ENCODE data around the gene AOPEP.

- TF ChIP-seq CTCF (IDR thresholded peaks at IDR 0.05) (no peak), SP1 (CRISPR knock-in tag; conservative IDR thresholded peaks at IDR 0.05) (no peak), NFE2L1 (CRISPR knock-in tag; IDR thresholded peaks at IDR 0.05) (no peak), ZNF232 (CRISPR knock-in tag; IDR thresholded peaks at IDR 0.05) (no peak), RELA (CRISPR knock-in tag; IDR thresholded peaks at IDR 0.05; ENCODE audit: borderline replicate concordance) (no peak), ATF2 (CRISPR knock-in tag; IDR thresholded peaks at IDR 0.05; ENCODE audit: borderline replicate concordance, low read depth) (no peak)
Measured at GRCh38 chr9:95109456-95109855, 383.0 kb downstream of the AOPEP start.

Measured in WTC11 (cell line).